OCI-LY1 (cell line): ENCODE results near the gene DOK7.

Experiments used
- H2AFZ ChIP-seq: fragments of 200-600 bp; sonication (generic), shearing (Covaris generic); 2 replicates; pipeline ENCODE4 v1.6.0; 2014; ENCODE audit warnings: antibody characterized with exemption, mild to moderate bottlenecking, low read length
- H3F3A ChIP-seq: fragments of 200-600 bp; sonication (generic), shearing (Covaris generic); 2 replicates; pipeline ENCODE4 v1.6.0; 2014; ENCODE audit warnings: mild to moderate bottlenecking, antibody characterized with exemption, low read length, moderate library complexity; ENCODE audit not compliant: insufficient read depth
- H3K27ac ChIP-seq: fragments of 200-600 bp; sonication (generic); 2 replicates; pipeline ENCODE4 v1.5.1; 2014; ENCODE audit warnings: low read length, mixed run types, mild to moderate bottlenecking, low read depth; ENCODE audit not compliant: poor library complexity, severe bottlenecking
- H3K27me3 ChIP-seq: fragments of 200-600 bp; sonication (generic); 2 replicates; pipeline ENCODE4 v1.6.0; 2014; ENCODE audit warnings: antibody characterized with exemption, mild to moderate bottlenecking, low read length, moderate library complexity; ENCODE audit not compliant: insufficient read depth
- H3K36me3 ChIP-seq: fragments of 200-600 bp; sonication (generic); 2 replicates; pipeline ENCODE4 v1.6.1; 2014; ENCODE audit warnings: mild to moderate bottlenecking, antibody characterized with exemption, low read length, moderate library complexity, mixed read lengths; ENCODE audit not compliant: insufficient read depth
- H3K4me1 ChIP-seq: fragments of 200-600 bp; sonication (generic); 2 replicates; pipeline ENCODE4 v1.5.1; 2014; ENCODE audit warnings: mild to moderate bottlenecking, low read length, moderate library complexity; ENCODE audit not compliant: insufficient read depth, severe bottlenecking
- H3K4me2 ChIP-seq: fragments of 200-600 bp; sonication (generic), shearing (Covaris generic); 2 replicates; pipeline ENCODE4 v1.6.1; 2014; ENCODE audit warnings: low read length
- H3K4me3 ChIP-seq: fragments of 200-600 bp; sonication (generic); 2 replicates; pipeline ENCODE4 v1.5.1; 2014; ENCODE audit warnings: low read length, low read depth, mild to moderate bottlenecking, mixed read lengths; ENCODE audit not compliant: poor library complexity, severe bottlenecking
- H3K79me2 ChIP-seq: fragments of 200-600 bp; shearing (Covaris generic); 2 replicates; pipeline ENCODE4 v1.6.1; 2016; ENCODE audit warnings: mixed run types, low read length, mixed read lengths; ENCODE audit not compliant: insufficient read depth
- H3K9ac ChIP-seq: fragments of 200-600 bp; sonication (generic), shearing (Covaris generic); 2 replicates; pipeline ENCODE4 v1.6.1; 2014; ENCODE audit warnings: mild to moderate bottlenecking, low read length, mixed read lengths
- H3K9me2 ChIP-seq: fragments of 200-600 bp; sonication (generic), shearing (Covaris generic); 2 replicates; pipeline ENCODE4 v1.6.1; 2014; ENCODE audit warnings: low read depth, mild to moderate bottlenecking, low read length, mixed read lengths
- H3K9me3 ChIP-seq: fragments of 200-600 bp; shearing (Covaris generic); 2 replicates; pipeline ENCODE4 v1.6.1; 2014; ENCODE audit warnings: low read length, mixed read lengths
- H4K20me1 ChIP-seq: fragments of 200-600 bp; sonication (generic), shearing (Covaris generic); 2 replicates; pipeline ENCODE4 v1.6.0; 2016; ENCODE audit warnings: mild to moderate bottlenecking, low read length; ENCODE audit not compliant: insufficient read depth
- CTCF ChIP-seq: fragments of 200-600 bp; sonication (generic), shearing (Covaris generic); IDR thresholded peaks from 2 replicates; pipeline ENCODE4 v1.5.1; 2017; ENCODE audit warnings: mild to moderate bottlenecking, antibody characterized with exemption, low read length, moderate library complexity, mixed read lengths
- EZH2 ChIP-seq: fragments of 200-600 bp; sonication (generic), shearing (Covaris generic); IDR thresholded peaks from 2 replicates; pipeline ENCODE4 v1.8.0; 2017; ENCODE audit warnings: borderline replicate concordance, mixed run types, mild to moderate bottlenecking, antibody characterized with exemption, low read length, moderate library complexity, mixed read lengths

DOK7 gene

DNA sequence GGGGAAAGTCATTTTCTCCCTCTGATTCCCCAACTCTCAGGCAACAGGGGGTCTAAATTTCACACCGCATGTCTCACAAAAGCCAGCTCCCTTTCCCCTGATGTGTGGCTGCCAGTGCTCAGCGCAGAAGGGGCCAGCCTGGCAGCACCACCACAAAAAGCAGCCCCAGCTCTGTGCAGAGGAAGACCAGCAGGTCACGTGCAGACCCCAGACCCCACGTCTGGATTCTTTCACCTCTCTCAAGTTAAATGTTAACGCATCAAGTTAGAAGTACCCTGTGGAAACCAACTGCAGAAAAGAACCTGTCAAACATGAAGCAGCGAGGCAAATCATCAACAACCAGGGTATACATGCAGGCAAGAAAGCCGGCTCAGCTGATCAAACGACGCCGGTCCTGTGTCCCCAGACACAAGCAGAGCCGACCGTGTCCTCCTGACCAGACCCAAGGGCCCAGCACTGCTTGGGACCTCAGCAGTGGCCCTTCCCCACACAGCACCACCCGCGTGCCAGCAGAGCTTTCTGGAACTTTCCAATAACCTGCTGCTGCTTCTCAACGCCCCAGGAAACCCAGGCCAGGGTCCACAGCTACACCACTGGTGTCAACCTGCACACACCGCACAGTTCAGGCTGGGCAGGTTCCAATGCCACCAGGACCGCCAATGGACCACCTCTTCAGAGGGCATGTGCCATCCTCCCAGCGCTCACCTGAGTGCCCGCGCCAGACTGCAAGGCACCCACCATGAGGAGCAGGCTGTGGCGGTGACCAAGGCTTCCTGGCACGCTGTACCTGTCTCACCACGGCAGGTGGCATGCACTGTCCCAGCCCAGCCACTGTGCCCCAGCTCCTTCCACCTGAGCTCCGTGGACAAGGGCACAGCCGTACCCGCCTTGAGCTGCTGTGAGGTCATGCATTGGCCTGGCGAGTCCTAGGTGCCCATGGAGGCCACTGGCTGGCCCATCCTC lies 65.1 kb downstream of the DOK7 start:
- Histone ChIP-seq H3K4me2 (no peak overlapping the region), H2AFZ (no peak overlapping the region), H3K9ac (no peak overlapping the region), H3K4me1 (peaks cover 12% of the 10 kb centered on the region), H3K9me2 (no peaks in the 10 kb centered on the region), H3K27me3 (no peaks in the 10 kb centered on the region), H3K27ac (no peak overlapping the region), H3K79me2 (no peaks in the 10 kb centered on the region), H3K36me3 (no peaks in the 10 kb centered on the region), H3F3A (no peaks in the 10 kb centered on the region), H3K4me3 (no peak overlapping the region), H3K9me3 (no peaks in the 10 kb centered on the region), H4K20me1 (no peaks in the 10 kb centered on the region)
- TF ChIP-seq CTCF (no peak), EZH2 (no peak)

GRCh38 chr4:3529363-3529762 lies 66.3 kb downstream of the DOK7 start:
- no peaks in the 10 kb centered on the region for H3K9me2 ChIP-seq
- H3K4me2 ChIP-seq, result no peak overlapping the region
- H3K79me2 ChIP-seq, result no peaks in the 10 kb centered on the region
- no peak overlapping the region for H3K27ac ChIP-seq
- H2AFZ ChIP-seq, result no peak overlapping the region
- no peaks in the 10 kb centered on the region for H3K36me3 ChIP-seq
- no peaks in the 10 kb centered on the region for H4K20me1 ChIP-seq
- H3F3A ChIP-seq, result no peaks in the 10 kb centered on the region
- peaks cover 12% of the 10 kb centered on the region for H3K4me1 ChIP-seq
- H3K9ac ChIP-seq, result no peak overlapping the region
- TF ChIP-seq EZH2 (no peak), CTCF (no peak)
- H3K4me3 ChIP-seq, result no peak overlapping the region
- no peaks in the 10 kb centered on the region for H3K27me3 ChIP-seq
- H3K9me3 ChIP-seq, result no peaks in the 10 kb centered on the region

DNA sequence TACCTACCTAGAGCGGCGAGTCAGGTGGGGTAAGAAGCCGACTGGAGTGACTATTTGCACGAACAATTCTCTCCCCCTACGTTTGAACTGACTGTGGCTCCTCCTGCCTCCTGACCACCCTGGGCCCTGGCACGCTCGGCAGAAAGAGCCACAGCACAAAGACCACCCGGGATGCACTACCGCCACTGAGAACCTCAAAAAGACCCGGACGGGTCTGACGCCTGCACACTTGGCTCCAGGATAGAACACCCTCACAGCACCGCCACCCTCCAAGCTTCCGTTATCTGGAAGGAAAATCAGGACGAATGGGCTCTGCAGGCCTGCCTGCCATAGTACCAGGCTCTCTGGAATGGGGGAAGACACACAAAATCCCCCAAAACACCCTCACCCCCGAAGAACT lies 66.9 kb downstream of the DOK7 start:
- no peak overlapping the region for H3K9ac ChIP-seq
- H3K4me1 ChIP-seq, result peaks cover 12% of the 10 kb centered on the region
- TF ChIP-seq CTCF, result no peak
- no peak for TF ChIP-seq EZH2
- H3K4me2 ChIP-seq, result no peak overlapping the region
- no peaks in the 10 kb centered on the region for H3K9me2 ChIP-seq
- H3K4me3 ChIP-seq, result no peak overlapping the region
- H3F3A ChIP-seq, result no peaks in the 10 kb centered on the region
- no peaks in the 10 kb centered on the region for H3K9me3 ChIP-seq
- H3K79me2 ChIP-seq, result no peaks in the 10 kb centered on the region
- H3K27ac ChIP-seq, result no peak overlapping the region
- H3K27me3 ChIP-seq, result no peaks in the 10 kb centered on the region
- H2AFZ ChIP-seq, result no peak overlapping the region
- H4K20me1 ChIP-seq, result no peaks in the 10 kb centered on the region
- H3K36me3 ChIP-seq, result no peaks in the 10 kb centered on the region
